Measurements from ENCODE around the gene CEACAM1. TPM values are rescaled to one million over a fixed set of nuclear protein-coding genes. Genes with fewer than 3 reads are reported as not detected.

Gene CEACAM1
- total RNA-seq, 1 experiment from 2014 or later, result 0.95 TPM

DNA sequence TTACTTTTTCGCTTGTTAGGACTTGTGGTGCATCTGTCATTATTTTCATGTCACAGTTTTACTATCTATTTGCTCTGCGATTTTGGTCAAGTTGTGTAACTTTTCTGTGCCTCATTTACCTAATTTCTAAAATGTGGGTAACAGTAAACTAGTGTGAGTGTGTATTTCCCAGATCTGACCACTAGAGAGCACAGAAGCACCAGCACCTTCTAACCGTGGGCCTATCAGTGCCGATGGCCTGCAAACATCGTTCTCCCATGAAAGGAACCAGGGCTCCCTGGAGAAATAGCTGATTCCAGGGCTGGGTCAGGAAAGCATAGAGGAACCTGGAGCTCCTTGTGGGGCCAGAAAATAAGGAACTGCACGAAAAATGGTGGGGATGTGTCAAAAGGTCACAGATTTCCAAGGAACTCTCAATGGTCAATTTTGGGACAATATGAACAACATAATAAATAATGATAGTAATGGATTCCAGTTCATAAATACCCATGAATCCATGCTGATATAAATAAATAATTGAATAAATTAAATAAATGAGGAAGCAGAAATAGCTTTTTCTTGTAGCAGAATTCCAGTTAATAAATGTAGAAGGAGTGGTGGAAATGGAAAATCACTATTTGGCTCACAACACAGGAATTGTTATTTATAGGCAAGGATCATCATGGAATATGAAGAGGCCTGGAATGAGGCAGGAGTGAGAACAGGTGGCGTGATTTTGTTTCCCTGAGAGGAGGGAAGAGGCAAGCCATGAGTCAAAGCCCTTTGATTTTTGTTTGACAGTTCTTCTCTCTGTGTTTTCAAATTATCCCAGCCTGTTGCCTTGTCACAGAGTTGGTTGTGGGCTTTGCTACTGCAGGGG lies 35.3 kb upstream of the CEACAM1 start:
- Histone ChIP-seq H2AFZ (ENCODE audit: low read length) (no peak overlapping the region), H3K27ac (ENCODE audit: low read length) (no peak overlapping the region), H3K9me2 (replicated peaks; ENCODE audit: low read length) (no peaks in the 10 kb centered on the region), H3F3A (ENCODE audit: low read length, unreplicated experiment) (no peaks in the 10 kb centered on the region), H4K20me1 (ENCODE audit: low read length) (no peaks in the 10 kb centered on the region), H3K4me2 (ENCODE audit: low read length) (no peak overlapping the region), H3K79me2 (ENCODE audit: low read length) (no peaks in the 10 kb centered on the region), H3K9me3 (ENCODE audit: low read length) (no peaks in the 10 kb centered on the region), H3K4me1 (ENCODE audit: insufficient read depth, low read length) (no peaks in the 10 kb centered on the region), H3K27me3 (ENCODE audit: low read length) (no peaks in the 10 kb centered on the region), H3K36me3 (ENCODE audit: low read depth, low read length) (no peaks in the 10 kb centered on the region), H3K4me3 (ENCODE audit: low read length) (no peak overlapping the region), H3K9ac (ENCODE audit: low read length) (no peak overlapping the region)
- CTCF ChIA-PET, result interaction anchor here (0.5 to 0.6 kb wide), 3 partner anchors 86 to 224 kb away, joined by 3 to 6 read pairs (median 5); no protein-coding TSS in a partner anchor
- POLR2A ChIA-PET (ENCODE audit: unreplicated experiment), result no interaction called here
- peak; percentile 88 for ATAC-seq
- intact Hi-C loops (cut with micrococcal nuclease), result loop anchor here (2.0 kb wide), 1 partner anchor 33 kb away; no protein-coding TSS in a partner anchor
- TF ChIP-seq EZH2phosphoT487 (IDR thresholded peaks at IDR 0.05; ENCODE audit: borderline replicate concordance, low read length) (no peak), EZH2 (IDR thresholded peaks at IDR 0.05; ENCODE audit: low read length, unreplicated experiment) (no peak)
- TF ChIP-seq, protein P1, sequence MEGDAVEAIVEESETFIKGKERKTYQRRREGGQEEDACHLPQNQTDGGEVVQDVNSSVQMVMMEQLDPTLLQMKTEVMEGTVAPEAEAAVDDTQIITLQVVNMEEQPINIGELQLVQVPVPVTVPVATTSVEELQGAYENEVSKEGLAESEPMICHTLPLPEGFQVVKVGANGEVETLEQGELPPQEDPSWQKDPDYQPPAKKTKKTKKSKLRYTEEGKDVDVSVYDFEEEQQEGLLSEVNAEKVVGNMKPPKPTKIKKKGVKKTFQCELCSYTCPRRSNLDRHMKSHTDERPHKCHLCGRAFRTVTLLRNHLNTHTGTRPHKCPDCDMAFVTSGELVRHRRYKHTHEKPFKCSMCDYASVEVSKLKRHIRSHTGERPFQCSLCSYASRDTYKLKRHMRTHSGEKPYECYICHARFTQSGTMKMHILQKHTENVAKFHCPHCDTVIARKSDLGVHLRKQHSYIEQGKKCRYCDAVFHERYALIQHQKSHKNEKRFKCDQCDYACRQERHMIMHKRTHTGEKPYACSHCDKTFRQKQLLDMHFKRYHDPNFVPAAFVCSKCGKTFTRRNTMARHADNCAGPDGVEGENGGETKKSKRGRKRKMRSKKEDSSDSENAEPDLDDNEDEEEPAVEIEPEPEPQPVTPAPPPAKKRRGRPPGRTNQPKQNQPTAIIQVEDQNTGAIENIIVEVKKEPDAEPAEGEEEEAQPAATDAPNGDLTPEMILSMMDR (conservative IDR thresholded peaks at IDR 0.05; ENCODE audit: low read depth, low read length), result peak; percentile 58
- peak; percentile 54 for DNase-seq
- BruUV-seq (replicated peaks), result no TSS peak

DNA sequence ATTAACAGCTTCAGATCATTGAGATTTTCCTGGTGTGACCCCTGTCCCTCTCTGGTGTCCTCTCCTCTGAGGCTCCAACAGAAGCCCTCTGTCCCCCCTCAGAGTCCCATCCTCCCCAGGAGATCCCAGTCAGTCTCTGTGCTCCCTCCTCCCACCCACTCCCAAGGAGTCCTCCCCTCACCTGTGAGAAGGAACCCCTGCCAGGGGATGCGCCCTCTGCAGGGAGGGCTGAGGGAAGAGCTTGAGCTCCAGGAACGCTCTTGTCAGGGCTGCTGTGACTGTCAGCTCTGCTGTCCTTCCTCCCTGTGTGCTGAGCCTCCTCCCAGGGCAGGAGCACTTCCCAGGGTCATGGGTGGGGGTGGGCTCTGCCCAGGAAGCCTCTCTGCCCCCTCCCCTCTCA lies 33.2 kb upstream of the CEACAM1 start:
- Histone ChIP-seq H3K9ac (ENCODE audit: low read length) (no peak overlapping the region), H3K4me2 (ENCODE audit: low read length) (no peak overlapping the region), H3F3A (ENCODE audit: low read length, unreplicated experiment) (no peaks in the 10 kb centered on the region), H2AFZ (ENCODE audit: low read length) (no peak overlapping the region), H3K27ac (ENCODE audit: low read length) (no peak overlapping the region), H3K27me3 (ENCODE audit: low read length) (no peaks in the 10 kb centered on the region), H3K79me2 (ENCODE audit: low read length) (no peaks in the 10 kb centered on the region), H4K20me1 (ENCODE audit: low read length) (no peaks in the 10 kb centered on the region), H3K4me3 (ENCODE audit: low read length) (no peak overlapping the region), H3K4me1 (ENCODE audit: insufficient read depth, low read length) (no peaks in the 10 kb centered on the region), H3K9me3 (ENCODE audit: low read length) (no peaks in the 10 kb centered on the region), H3K9me2 (replicated peaks; ENCODE audit: low read length) (no peaks in the 10 kb centered on the region), H3K36me3 (ENCODE audit: low read depth, low read length) (no peaks in the 10 kb centered on the region)
- ATAC-seq, result no peak
- POLR2A ChIA-PET (ENCODE audit: unreplicated experiment), result no interaction called here
- CTCF ChIA-PET, result no interaction called here
- intact Hi-C loops (cut with micrococcal nuclease), result no loop called here
- BruUV-seq (replicated peaks), result no TSS peak
- TF ChIP-seq EZH2 (IDR thresholded peaks at IDR 0.05; ENCODE audit: low read length, unreplicated experiment), result no peak
- TF ChIP-seq, protein P1 (conservative IDR thresholded peaks at IDR 0.05; ENCODE audit: low read depth, low read length), result peak; percentile 36
- no peak for DNase-seq

DNA sequence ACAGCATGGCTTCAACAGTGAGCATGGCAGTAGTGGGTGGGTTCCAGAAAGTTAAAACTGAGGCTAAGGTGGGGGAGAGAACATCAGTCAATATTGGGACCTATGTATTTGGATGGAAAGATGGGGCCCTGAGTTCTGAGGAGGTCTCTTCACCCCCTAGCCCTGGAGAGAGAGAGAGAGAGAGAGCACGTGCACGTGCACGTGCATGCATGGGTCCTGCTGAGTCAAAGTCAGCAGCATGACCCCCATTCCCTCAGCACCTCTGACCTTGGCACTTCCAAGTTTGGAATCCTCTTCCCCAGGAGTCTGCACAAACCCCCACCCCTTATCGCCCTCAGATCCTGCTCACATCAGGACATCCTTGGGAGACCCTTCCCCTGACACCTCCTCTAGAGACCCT lies 32.5 kb upstream of the CEACAM1 start:
- CTCF ChIA-PET, result no interaction called here
- POLR2A ChIA-PET (ENCODE audit: unreplicated experiment), result no interaction called here
- Histone ChIP-seq H3K27ac (ENCODE audit: low read length) (no peak overlapping the region), H3K27me3 (ENCODE audit: low read length) (no peaks in the 10 kb centered on the region), H3K4me1 (ENCODE audit: insufficient read depth, low read length) (no peaks in the 10 kb centered on the region), H3K4me3 (ENCODE audit: low read length) (no peak overlapping the region), H4K20me1 (ENCODE audit: low read length) (no peaks in the 10 kb centered on the region), H3K79me2 (ENCODE audit: low read length) (no peaks in the 10 kb centered on the region), H3K9me3 (ENCODE audit: low read length) (no peaks in the 10 kb centered on the region), H3K4me2 (ENCODE audit: low read length) (no peak overlapping the region), H2AFZ (ENCODE audit: low read length) (no peak overlapping the region), H3F3A (ENCODE audit: low read length, unreplicated experiment) (no peaks in the 10 kb centered on the region), H3K9me2 (replicated peaks; ENCODE audit: low read length) (no peaks in the 10 kb centered on the region), H3K36me3 (ENCODE audit: low read depth, low read length) (no peaks in the 10 kb centered on the region), H3K9ac (ENCODE audit: low read length) (no peak overlapping the region)
- ATAC-seq (no peak), DNase-seq (no peak)
- BruUV-seq (replicated peaks), result no TSS peak
- TF ChIP-seq EZH2 (IDR thresholded peaks at IDR 0.05; ENCODE audit: low read length, unreplicated experiment) (no peak), EZH2phosphoT487 (IDR thresholded peaks at IDR 0.05; ENCODE audit: borderline replicate concordance, low read length) (no peak)
- intact Hi-C loops (cut with micrococcal nuclease), result no loop called here
